GM19239 (cell line): ENCODE data around the gene MAPK12.

Experiments
- DNase-seq: peaks from one replicate; pipeline ENCODE4 v3.0.0; 2011; ENCODE audit warnings: low spot score; ENCODE audit not compliant: insufficient read length
- FAIRE-seq: peaks from 2 replicates; lab custom pipeline; 2011; peaks lifted over from hg19 to GRCh38; lab: Jason Lieb, UNC

The MAPK12 gene

GRCh38 chr22:50261615-50262459 is at the start of gene MAPK12:
TSS of gene MAPK12 (minus strand) at chr22:50261683. CDS start at chr22:50261509, 174 bp downstream.
- DNase-seq: peak; percentile 97

DNA sequence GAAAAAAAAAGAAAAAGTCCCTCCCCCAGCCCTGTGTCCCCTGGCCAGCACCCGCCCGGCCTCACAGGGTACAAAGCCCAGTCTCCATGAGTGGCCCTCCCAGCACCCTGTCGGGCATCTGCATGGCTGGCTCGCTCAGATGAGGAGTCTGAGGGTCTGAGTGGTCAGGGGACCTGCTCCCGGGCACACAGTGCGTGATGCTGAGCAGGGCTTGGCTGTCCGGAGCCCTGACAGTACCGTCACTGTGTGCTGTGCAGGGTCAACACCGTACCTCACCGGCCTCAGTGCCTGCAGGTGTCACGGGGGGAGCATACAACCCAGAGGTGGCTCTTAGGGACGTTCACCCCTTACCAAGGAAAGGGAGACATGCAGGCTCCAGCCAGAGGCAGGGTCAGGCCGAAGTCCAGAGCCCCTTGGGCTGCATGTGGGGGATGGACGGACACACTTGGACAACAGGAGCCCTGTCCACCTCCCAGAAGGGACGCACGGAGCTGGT is 49.5 kb upstream of the MAPK12 start:
- FAIRE-seq (no peak), DNase-seq (no peak)

More at GRCh38 chr22:50261615-50262459, at the start of gene MAPK12:
- peak; percentile 14 for FAIRE-seq

GRCh38 chr22:50310031-50310722 is 48.7 kb upstream of the MAPK12 start:
- no peak for FAIRE-seq
- DNase-seq: no peak

GRCh38 chr22:50309601-50309991 is 48.1 kb upstream of the MAPK12 start:
- DNase-seq (no peak), FAIRE-seq (no peak)

- no peak for FAIRE-seq
- DNase-seq: no peak
Measured at GRCh38 chr22:50308986-50309600, 47.6 kb upstream of the MAPK12 start.

- DNase-seq (no peak), FAIRE-seq (peak; percentile 73)
Measured at GRCh38 chr22:50308597-50308935, 47.1 kb upstream of the MAPK12 start.

- DNase-seq (no peak), FAIRE-seq (no peak)
Measured at GRCh38 chr22:50307890-50308596, 46.6 kb upstream of the MAPK12 start.

DNA sequence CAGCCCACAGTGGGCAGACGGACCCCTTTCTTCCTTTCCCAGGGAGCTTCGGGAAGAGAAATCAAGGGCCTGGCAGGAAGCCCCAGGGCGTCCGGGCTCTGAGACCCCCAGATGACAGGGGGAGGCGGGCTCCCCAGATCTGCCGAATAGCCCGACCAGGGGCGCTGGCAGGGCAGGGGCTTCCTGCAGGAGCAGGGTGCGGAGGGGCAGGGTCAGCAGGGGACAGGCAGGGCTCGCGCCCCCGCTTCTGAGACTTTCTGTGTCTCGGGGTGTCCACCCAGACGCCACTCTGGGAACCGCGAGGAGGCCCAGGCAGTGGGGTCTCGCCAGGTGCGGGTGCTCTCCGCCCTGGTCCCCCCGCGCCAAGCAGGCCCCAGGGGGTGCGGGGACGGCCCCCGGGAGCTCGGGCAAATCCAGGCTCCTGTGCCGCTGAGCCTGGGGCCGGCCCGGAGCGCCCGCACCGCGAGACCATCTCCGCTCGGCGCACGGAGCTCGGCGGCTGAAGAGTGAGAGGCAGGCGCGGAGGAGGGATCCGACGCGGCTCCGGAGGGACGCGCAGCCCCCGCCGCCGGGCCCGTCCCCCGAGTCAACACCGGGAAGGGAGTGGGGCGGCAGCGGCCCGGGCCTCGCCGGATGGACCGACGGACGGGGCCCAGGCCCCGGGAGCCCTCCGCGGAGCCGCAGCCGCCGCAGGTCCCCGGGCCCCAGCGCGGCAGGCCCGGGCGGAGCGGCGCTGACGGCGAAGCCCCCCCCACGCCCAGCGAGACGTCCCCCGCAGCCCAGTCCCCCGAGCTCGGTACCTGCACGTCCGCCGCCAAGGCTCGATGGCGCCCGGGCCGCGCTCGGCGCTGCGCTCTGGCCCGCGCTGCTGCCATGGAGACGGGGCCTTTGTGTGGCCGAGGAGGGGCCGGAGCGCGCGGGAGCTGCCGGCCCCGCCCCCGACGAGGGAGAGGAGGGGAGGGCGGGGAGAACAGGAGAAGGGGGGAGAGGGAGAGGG is 45.6 kb upstream of the MAPK12 start, which contains the start of gene PLXNB2:
Gene PLXNB2 (minus strand): TSS at position 894 of the 997 bp plus-strand sequence. CDS start 17,062 bp downstream, outside the sequence.
- DNase-seq (peak; percentile 89), FAIRE-seq (peak; percentile 62)

DNA sequence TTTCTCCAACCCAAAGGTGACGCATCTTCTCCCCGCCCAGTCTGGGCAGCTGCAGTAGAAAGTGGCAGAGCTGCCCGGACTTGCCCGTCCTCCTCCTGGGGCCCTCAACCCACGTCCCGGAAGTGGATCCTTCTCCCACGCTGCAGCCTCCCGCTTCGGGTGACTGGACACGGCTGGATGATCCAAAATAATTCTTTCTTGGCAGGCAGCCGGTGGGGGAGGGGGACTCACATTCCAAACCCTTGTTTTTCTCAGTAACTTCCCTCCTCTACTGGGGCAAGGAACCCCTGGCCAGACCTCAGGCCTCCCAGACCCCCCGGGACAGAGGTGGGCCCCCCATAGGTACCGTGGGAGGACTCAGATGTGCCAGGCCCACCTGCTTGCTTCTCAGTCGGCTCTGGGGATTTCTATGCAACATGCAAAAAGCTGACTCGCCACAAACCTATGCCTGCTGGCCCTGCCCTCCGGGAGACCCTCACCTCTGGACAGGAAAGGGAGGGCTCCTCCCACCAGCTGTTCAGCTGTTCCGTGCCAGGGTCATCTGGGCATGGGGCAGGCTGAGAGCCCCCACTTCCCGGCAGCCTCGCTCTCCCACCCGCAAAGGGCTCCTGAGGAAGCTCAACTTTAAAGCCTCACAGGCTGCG is 44.6 kb upstream of the MAPK12 start:
- DNase-seq (peak; percentile 76), FAIRE-seq (peak; percentile 58)

DNA sequence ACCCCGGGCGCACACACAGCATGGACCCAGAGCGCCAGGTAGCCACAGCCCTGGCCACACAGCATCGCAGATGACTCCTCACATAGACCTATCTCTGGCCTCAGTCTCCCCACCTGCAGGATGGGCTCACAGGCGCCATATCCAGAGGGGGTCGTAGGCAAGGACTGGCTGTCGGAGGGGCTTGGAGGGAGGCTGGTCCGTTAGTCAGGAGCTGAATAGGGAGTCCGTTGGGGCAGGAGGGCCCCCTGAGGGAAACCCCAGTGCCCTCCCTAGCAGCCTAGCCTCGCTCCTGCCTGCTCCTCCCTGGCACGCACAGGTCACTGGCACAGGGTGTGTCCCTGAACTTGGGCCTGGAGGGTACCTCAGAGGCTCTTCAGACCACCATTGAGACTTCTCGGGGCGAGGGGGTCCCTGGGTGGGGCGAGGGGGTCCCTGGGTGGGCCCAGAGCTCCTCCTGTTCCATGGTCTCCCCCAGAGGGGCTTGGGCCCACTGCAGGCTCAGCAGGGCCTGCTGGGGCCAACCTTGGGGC is 44.0 kb upstream of the MAPK12 start:
- FAIRE-seq (no peak), DNase-seq (no peak)

GRCh38 chr22:50304528-50305392 is 43.3 kb upstream of the MAPK12 start:
- FAIRE-seq: peak; percentile 23

GRCh38 chr22:50303848-50304527 is 42.5 kb upstream of the MAPK12 start:
- FAIRE-seq: peak; percentile 79
- no peak for DNase-seq

More at GRCh38 chr22:50304528-50305392, 43.3 kb upstream of the MAPK12 start:
- DNase-seq: no peak

GRCh38 chr22:50303515-50303847 is 42.0 kb upstream of the MAPK12 start:
- DNase-seq: no peak
- no peak for FAIRE-seq

DNA sequence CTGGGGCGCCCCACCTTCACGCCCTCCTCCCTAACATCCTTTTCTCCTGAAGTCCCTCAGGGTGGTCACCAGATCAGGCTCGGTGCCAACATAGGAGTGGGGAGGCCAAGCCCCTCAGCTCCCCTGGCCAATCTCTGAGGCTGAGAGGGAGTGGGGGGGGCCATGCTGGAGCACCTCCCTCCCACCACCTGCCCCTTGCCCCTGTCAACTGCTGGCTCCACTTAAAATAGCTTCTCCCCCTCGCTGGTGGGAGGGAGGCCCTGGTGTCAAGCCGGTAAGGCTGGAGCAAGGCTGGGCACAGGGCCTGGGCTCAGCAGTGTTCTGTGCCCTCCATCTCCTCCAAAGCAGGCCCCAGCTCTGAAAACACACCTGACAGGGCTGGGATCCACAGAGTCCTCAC is 41.1 kb upstream of the MAPK12 start:
- no peak for DNase-seq
- no peak for FAIRE-seq

- FAIRE-seq (no peak), DNase-seq (no peak)
Measured at GRCh38 chr22:50302041-50302541, 40.6 kb upstream of the MAPK12 start.

GRCh38 chr22:50301581-50301991 is 40.1 kb upstream of the MAPK12 start:
- FAIRE-seq (no peak), DNase-seq (no peak)
